ENCODE results near the gene BRCA1.
A peak's percentile ranks its signal among the peaks of the same experiment; 100 is the strongest.

BRCA1 gene

DNA sequence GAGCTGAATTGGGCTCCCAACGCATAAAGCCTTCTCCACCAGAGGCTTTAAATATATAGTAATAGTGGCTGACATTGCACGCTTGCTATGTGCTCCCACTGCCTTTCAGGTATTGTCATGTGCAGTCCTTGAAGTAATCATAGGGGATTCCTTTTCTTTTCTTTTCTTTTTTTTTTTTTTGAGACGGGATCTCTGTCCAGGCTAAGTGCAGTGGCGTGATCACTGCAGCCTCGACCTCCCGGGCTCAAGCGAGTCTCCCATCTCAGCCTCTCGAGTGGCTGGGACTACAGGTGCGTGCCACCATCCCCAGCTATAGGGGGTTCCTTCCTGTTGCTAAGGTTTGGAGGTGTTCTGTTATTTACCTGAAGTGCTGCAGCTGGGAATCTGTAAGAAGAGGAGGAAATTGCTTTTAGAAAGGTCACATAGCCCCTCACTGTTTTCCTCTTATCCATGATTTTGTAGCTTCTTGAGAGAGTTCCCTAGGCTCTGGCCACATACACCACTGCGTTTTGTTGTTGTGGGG lies 126.1 kb downstream of the BRCA1 start:
- no peak for DNase-seq

DNA sequence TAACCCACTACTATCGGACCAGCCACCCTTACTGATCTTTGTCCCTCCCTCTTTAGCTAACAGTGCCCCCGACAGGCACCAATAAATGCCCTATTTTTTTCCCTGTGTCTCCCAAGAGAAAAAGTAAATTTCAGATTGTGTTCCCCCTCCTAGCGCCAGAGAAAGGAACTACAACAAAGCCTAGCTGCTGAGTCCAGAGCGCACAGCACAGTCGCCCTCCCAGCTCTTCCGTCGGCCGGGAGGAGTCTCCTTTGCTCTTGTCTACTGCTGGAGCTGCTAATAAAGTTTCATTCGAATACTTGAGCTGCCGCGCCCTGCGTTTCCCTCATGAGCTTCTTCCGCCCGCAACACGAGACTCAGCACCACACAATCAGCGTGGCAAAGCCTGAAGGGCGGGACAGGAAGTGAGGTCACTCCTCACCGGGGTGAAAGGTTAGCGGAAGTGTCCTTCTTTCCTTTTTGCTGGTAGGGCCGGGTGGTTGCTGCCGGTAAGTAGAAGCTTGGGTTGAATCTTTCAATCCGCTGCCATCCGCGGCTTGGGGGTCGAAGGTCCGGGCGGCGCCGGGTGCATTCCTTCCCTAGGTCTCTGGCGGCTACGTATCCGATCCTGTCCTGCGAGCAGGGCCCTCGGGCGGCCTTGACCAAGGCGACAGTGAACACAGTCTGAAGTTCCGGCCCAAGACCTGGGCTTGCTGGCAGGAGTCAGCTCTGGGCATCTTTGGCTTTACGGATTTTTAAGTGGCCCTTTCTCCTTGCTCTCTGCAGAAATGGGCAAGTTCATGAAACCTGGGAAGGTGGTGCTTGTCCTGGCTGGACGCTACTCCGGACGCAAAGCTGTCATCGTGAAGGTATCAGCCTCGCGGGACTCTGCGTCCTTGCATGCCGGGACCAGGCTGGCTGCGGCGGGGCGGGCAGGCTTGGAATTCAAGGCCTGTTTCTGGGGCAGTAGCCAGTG lies 126.9 kb downstream of the BRCA1 start, which contains the start of gene RPL27:
Gene RPL27, plus strand, starts transcription at position 436 of the 955 bp plus-strand sequence. Its CDS starts 332 bp downstream, at position 768.
- DNase-seq, result peak; percentile 99

DNA sequence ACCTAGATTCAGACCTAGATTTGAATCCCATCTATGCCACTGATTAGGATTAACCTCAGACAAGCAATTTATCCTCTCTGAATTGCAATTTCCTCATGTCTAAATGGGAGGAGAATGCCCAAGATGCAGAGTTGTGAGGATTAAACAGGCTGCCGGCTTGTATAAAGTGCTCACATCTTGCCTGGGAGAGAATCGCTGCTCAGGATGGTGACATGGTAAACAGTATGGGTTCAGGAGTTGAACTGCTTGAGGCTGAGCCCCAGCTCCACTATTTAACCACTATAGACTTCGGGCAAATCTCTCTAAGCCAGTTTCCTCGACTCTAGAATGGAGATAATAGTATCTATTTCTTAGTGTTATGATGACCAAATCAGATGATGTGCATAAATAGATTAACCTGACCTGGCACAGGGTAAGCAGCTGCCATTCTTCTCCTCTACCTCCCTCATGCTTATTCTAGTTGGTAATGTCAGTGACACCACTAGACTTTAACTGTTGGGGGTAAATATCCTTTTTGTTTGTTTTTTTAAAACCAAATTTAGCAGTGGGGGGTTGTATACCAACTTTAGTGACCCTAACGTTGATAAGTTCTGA lies 127.7 kb downstream of the BRCA1 start:
- no peak for DNase-seq

Data from NCI-H2029 (cell line).